Fibroblast of mammary gland (primary cell): ENCODE measurements around the gene IGF2BP2.

Source experiments
- DNase-seq: peaks from one replicate; pipeline ENCODE4 v3.0.0-alpha.2; 2010; ENCODE audit warnings: low read depth
- H3K4me3 ChIP-seq: 2 replicates; pipeline ENCODE4 v1.5.1; 2011; ENCODE audit warnings: low read depth, mild to moderate bottlenecking, low read length, moderate library complexity; ENCODE audit not compliant: control insufficient read depth
- CTCF ChIP-seq: conservative IDR thresholded peaks from 2 replicates; pipeline ENCODE4 v1.5.1; 2011; ENCODE audit warnings: low read depth, low read length, inconsistent platforms; ENCODE audit not compliant: control insufficient read depth, insufficient read depth

IGF2BP2 gene

GRCh38 chr3:185759512-185759911 is 65.3 kb downstream of the IGF2BP2 start:
- no peak for TF ChIP-seq CTCF
- no peak for DNase-seq
- no peak overlapping the region for H3K4me3 ChIP-seq

- H3K4me3 ChIP-seq = no peak overlapping the region
- DNase-seq = no peak
- no peak for TF ChIP-seq CTCF
Measured at GRCh38 chr3:185758912-185759311, 65.9 kb downstream of the IGF2BP2 start.

- DNase-seq = no peak
- H3K4me3 ChIP-seq = no peak overlapping the region
- no peak for TF ChIP-seq CTCF
Measured at GRCh38 chr3:185757176-185757575, 67.7 kb downstream of the IGF2BP2 start.

GRCh38 chr3:185756477-185756876 is 68.4 kb downstream of the IGF2BP2 start:
- no peak overlapping the region for H3K4me3 ChIP-seq
- DNase-seq = no peak
- TF ChIP-seq CTCF = no peak

GRCh38 chr3:185754920-185755319 is 69.9 kb downstream of the IGF2BP2 start:
- DNase-seq = no peak
- no peak for TF ChIP-seq CTCF
- H3K4me3 ChIP-seq = no peak overlapping the region

- H3K4me3 ChIP-seq = no peak overlapping the region
- TF ChIP-seq CTCF = no peak
- no peak for DNase-seq
Measured at GRCh38 chr3:185753354-185753753, 71.5 kb downstream of the IGF2BP2 start.

- H3K4me3 ChIP-seq = no peak overlapping the region
- TF ChIP-seq CTCF = no peak
- no peak for DNase-seq
Measured at GRCh38 chr3:185750702-185751101, 74.1 kb downstream of the IGF2BP2 start.
